ENCODE data around the gene NDE1.

NDE1 gene

DNA sequence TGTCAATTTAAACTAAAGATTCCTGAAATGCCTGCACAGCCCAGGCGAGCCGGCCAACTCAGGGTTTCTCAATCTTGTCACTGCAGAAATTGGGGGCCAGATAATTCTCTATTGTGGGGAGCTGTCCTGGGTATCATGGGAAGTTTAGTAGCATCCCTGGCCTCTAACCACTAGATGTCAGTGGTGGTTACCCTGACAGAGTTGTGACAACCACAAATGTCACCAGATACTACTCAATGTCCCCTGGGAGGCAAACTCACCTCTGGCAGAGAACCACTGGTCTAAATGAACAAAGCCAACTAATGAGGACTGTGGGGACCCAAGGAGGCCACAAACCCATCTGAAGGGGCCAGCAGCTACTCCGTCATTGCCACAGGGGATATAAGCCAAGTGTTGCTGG lies 115.8 kb downstream of the NDE1 start:
- DNase-seq (ENCODE audit: low read depth): peak; percentile 60
- TF ChIP-seq, protein P1, sequence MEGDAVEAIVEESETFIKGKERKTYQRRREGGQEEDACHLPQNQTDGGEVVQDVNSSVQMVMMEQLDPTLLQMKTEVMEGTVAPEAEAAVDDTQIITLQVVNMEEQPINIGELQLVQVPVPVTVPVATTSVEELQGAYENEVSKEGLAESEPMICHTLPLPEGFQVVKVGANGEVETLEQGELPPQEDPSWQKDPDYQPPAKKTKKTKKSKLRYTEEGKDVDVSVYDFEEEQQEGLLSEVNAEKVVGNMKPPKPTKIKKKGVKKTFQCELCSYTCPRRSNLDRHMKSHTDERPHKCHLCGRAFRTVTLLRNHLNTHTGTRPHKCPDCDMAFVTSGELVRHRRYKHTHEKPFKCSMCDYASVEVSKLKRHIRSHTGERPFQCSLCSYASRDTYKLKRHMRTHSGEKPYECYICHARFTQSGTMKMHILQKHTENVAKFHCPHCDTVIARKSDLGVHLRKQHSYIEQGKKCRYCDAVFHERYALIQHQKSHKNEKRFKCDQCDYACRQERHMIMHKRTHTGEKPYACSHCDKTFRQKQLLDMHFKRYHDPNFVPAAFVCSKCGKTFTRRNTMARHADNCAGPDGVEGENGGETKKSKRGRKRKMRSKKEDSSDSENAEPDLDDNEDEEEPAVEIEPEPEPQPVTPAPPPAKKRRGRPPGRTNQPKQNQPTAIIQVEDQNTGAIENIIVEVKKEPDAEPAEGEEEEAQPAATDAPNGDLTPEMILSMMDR (IDR thresholded peaks at IDR 0.05; ENCODE audit: low read depth, low read length, missing control alignments): peak; percentile 85
- H3K4me3 ChIP-seq (ENCODE audit: low read depth, low read length): no peak overlapping the region

DNA sequence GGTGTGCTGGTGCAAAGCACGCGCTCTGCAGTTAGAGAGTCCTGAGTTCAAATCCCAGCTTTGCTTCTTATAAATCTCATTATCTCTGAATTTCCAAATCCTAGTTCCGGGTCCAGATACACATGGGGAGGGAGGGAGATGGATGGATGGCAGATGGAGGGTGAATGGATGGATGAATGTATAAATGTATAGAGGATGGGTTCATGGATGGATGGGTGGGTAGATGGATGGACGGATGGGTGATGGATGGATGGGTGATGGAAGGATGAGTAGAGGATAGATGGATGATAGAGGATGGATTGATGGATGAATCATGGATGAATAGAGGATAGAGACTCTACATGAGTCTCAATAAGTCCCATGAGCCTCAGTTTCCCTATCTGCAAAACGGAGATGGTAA lies 116.9 kb downstream of the NDE1 start:
- TF ChIP-seq, protein P1 (IDR thresholded peaks at IDR 0.05; ENCODE audit: low read depth, low read length, missing control alignments): no peak
- H3K4me3 ChIP-seq (ENCODE audit: low read depth, low read length): no peak overlapping the region
- DNase-seq (ENCODE audit: low read depth): no peak

DNA sequence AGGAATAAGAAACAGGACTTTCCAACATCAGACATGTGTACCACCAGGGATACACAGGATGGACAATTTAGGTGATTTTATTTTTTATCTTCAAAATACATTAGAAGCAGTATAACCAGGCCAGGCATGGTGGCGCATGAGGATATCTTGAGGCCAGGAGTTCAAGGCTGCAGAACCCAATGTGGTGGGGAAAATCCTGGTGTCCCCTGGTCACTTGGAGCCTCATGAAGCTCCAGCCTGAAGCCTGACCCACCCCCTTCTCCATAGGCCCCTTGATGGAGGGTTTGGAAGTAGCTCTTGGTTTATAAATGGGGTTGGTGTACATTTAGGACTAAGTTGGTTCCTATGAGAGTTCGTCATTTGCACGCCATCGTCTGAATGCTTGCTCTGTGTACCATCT lies 118.2 kb downstream of the NDE1 start:
- no peak overlapping the region for H3K4me3 ChIP-seq (ENCODE audit: low read depth, low read length)
- DNase-seq (ENCODE audit: low read depth): no peak
- TF ChIP-seq, protein P1 (IDR thresholded peaks at IDR 0.05; ENCODE audit: low read depth, low read length, missing control alignments): no peak

DNA sequence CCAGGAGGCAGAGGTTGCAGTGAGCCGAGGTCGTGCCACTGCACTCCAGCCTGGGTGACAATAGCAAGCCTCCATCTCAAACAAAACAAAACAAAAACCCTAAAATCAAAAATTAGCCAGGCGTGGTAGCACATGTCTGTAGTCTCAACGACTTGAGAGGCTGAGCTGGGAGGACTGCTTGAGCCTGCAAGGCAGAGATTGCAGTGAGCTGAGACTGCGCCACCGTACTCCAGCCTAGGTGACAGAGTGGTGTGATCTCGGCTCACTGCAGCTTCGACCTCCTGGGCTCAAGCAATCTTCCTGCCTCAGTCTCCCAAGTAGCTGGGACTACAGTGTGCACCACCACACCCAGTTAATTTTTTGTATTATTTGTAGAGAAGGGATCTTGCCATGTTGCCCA lies 119.2 kb downstream of the NDE1 start:
- DNase-seq (ENCODE audit: low read depth): no peak
- no peak overlapping the region for H3K4me3 ChIP-seq (ENCODE audit: low read depth, low read length)
- TF ChIP-seq, protein P1 (IDR thresholded peaks at IDR 0.05; ENCODE audit: low read depth, low read length, missing control alignments): no peak

DNA sequence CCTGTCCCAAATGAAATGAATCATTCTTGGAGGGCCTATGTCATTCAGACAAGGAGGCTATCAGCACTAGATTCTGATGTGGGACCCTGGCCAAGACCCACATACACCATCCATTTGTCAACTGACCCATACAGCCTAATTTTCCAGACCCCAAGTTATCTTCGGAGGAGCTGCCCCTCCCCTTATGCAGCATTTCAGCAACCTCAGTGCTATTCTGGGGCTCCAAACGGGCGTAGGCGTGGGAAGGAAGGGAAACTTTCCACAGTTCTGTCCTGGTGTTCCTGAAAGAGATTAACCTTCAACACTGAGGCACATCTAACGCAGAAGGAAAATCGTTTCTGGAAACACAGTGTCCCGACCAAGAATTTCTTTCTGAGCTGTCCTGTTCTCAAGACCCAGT lies 120.1 kb downstream of the NDE1 start:
- no peak overlapping the region for H3K4me3 ChIP-seq (ENCODE audit: low read depth, low read length)
- TF ChIP-seq, protein P1 (IDR thresholded peaks at IDR 0.05; ENCODE audit: low read depth, low read length, missing control alignments): no peak
- no peak for DNase-seq (ENCODE audit: low read depth)

DNA sequence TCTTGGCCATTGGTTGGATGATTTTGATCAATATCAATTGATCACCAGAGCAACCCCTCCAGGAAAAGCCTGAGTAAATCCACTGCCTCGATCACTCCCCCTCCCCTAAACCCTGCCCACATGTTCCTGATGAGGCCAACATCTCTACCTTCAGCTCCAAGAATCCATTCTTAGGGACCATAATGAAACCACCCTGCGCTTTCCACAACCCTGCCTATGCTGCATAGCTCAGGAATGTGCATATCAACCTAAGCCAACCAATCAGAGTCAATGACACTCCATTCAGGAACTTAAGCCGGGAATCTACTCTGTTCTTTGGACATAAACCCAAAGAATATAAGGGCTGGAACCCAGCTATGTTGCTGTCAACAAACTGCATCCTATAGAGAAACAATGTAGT lies 120.5 kb downstream of the NDE1 start:
- DNase-seq (ENCODE audit: low read depth): no peak
- TF ChIP-seq, protein P1 (IDR thresholded peaks at IDR 0.05; ENCODE audit: low read depth, low read length, missing control alignments): no peak

DNA sequence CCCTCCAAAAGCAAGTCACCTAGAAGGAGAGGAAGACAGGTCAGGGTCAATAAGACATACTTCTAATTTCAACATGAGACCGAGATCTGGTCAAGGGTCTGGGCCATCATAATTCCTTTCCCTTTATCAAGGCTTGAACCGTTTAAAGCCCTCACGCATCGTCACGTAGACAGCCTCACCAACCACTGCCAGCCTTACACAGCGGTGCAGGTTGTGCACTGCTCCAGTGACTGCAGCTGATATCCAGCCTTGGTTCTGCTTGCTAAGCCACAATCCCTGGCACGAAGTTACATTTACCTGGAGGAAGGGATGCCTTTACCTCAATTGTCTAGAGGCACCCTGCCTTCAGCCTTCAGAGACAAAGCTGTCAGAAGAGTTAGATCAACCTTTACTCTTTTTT lies 121.6 kb downstream of the NDE1 start:
- TF ChIP-seq, protein P1 (IDR thresholded peaks at IDR 0.05; ENCODE audit: low read depth, low read length, missing control alignments): no peak
- no peak overlapping the region for H3K4me3 ChIP-seq (ENCODE audit: low read depth, low read length)
- DNase-seq (ENCODE audit: low read depth): no peak

More for the DNA sequence above, 120.5 kb downstream of the NDE1 start:
- H3K4me3 ChIP-seq (ENCODE audit: low read depth, low read length): no peak overlapping the region

Measured in GM12864 (cell line).